Measurements from ENCODE around the gene CEP164.

- TF ChIP-seq POLR2AphosphoS5 (IDR thresholded peaks at IDR 0.05; ENCODE audit: low read depth, low read length) (no peak), SIN3A (IDR thresholded peaks at IDR 0.05; ENCODE audit: borderline replicate concordance, insufficient read depth, low read length) (no peak), TAF1 (IDR thresholded peaks at IDR 0.05; ENCODE audit: borderline replicate concordance, insufficient read depth, low read length) (no peak)
Observed at GRCh38 chr11:117425679-117426296, 98.1 kb downstream of the CEP164 start.
